ENCODE data around the gene TAGLN3. TPM values are rescaled to one million over a fixed set of nuclear protein-coding genes. Genes with fewer than 3 reads are reported as not detected.

TAGLN3 gene
- total and polyA plus RNA-seq, 2 of the 13 experiments (the other 11 are each of a cell fraction or from before 2014, with no cell fraction given) = 0.51 to 0.91 TPM

GRCh38 chr3:111978583-111979433 lies 19.9 kb upstream of the TAGLN3 start, which contains the start of gene ABHD10 (continued):
- TF ChIP-seq ZMAT5 (CRISPR knock-in tag; IDR thresholded peaks at IDR 0.05; ENCODE audit: borderline replicate concordance, low read depth) = no peak
- no peak for TF ChIP-seq JDP2 (CRISPR knock-in tag; IDR thresholded peaks at IDR 0.05; ENCODE audit: borderline replicate concordance)
- TF ChIP-seq ZNF558 (CRISPR knock-in tag; IDR thresholded peaks at IDR 0.05; ENCODE audit: borderline replicate concordance) = no peak; the same call in 1 of the 2 replicates
- TF ChIP-seq ASH2L (IDR thresholded peaks at IDR 0.05; ENCODE audit: insufficient read length, low read depth, low read length) = peak; percentile 97
- peak; percentile 85 for TF ChIP-seq ZNF646 (CRISPR knock-in tag; IDR thresholded peaks at IDR 0.05)
- no peak; the same call in 1 of the 2 replicates for TF ChIP-seq ZNF749 (CRISPR knock-in tag; IDR thresholded peaks at IDR 0.05; ENCODE audit: borderline replicate concordance)
- no peak for TF ChIP-seq REXO4 (CRISPR knock-in tag; IDR thresholded peaks at IDR 0.05; ENCODE audit: borderline replicate concordance)
- no peak for TF ChIP-seq ZFP36L2 (CRISPR knock-in tag; IDR thresholded peaks at IDR 0.05)
- peak; percentile 87; the same call in 1 of the 2 replicates for TF ChIP-seq ZNF230 (CRISPR knock-in tag; IDR thresholded peaks at IDR 0.05)
- TF ChIP-seq HOXA7 (CRISPR knock-in tag; IDR thresholded peaks at IDR 0.05) = no peak
- peak; percentile 59; the same call in 1 of the 2 replicates for TF ChIP-seq PRDM10 (CRISPR knock-in tag; IDR thresholded peaks at IDR 0.05; ENCODE audit: low read depth)
- TF ChIP-seq PRMT3 (CRISPR knock-in tag; IDR thresholded peaks at IDR 0.05; ENCODE audit: borderline replicate concordance, low read depth) = no peak
- TF ChIP-seq ZKSCAN8 (CRISPR knock-in tag; IDR thresholded peaks at IDR 0.05; ENCODE audit: borderline replicate concordance) = no peak; the same call in 1 of the 2 replicates
- TF ChIP-seq EP300 (IDR thresholded peaks at IDR 0.05; ENCODE audit: low read depth in 2 of 2, low read length in 2 of 2) = no peak; a peak in 1 of 4 replicates
- no peak; the same call in 1 of the 2 replicates for TF ChIP-seq EP300 (CRISPR knock-in tag; IDR thresholded peaks at IDR 0.05; ENCODE audit: borderline replicate concordance)
- TF ChIP-seq FOXO1 (CRISPR knock-in tag; IDR thresholded peaks at IDR 0.05) = peak; percentile 66; the same call in 1 of the 2 replicates
- peak; percentile 59; the same call in 1 of the 2 replicates for TF ChIP-seq ZNF143 (CRISPR knock-in tag; IDR thresholded peaks at IDR 0.05)
- no peak for TF ChIP-seq NR3C1 (CRISPR knock-in tag; IDR thresholded peaks at IDR 0.05)
